Measurements from ENCODE around the gene SAP25.
"Not testable (repeated sequence)": the region's sequence is repeated elsewhere in the genome, so short reads cannot be mapped to it uniquely, and the experiment has no call there.

Gene SAP25

GRCh38 chr7:100532165-100533022, 41.3 kb downstream of the SAP25 start:
- no peak for TF ChIP-seq CTCF (IDR thresholded peaks at IDR 0.05; ENCODE audit: low read depth, low read length)
- Histone ChIP-seq H3K27me3 (ENCODE audit: insufficient read depth, low read depth, severe bottlenecking) (no peaks in the 10 kb centered on the region), H3K36me3 (no peaks in the 10 kb centered on the region), H3K4me3 (ENCODE audit: low read depth, low read length) (no peak overlapping the region), H3K9me3 (ENCODE audit: severe bottlenecking) (no peaks in the 10 kb centered on the region), H3K27ac (no peak overlapping the region)
- no peak for DNase-seq

GRCh38 chr7:100528108-100528866, 45.4 kb downstream of the SAP25 start:
- not testable (repeated sequence) for DNase-seq; H3K27me3 ChIP-seq (ENCODE audit: insufficient read depth, low read depth, severe bottlenecking); H3K27ac ChIP-seq; H3K36me3 ChIP-seq; H3K4me3 ChIP-seq (ENCODE audit: low read depth, low read length); H3K9me3 ChIP-seq (ENCODE audit: severe bottlenecking)

GRCh38 chr7:100523192-100523591, 50.5 kb downstream of the SAP25 start:
- H3K27ac ChIP-seq; H3K9me3 ChIP-seq (ENCODE audit: severe bottlenecking); H3K27me3 ChIP-seq (ENCODE audit: insufficient read depth, low read depth, severe bottlenecking); H3K4me3 ChIP-seq (ENCODE audit: low read depth, low read length); DNase-seq; H3K36me3 ChIP-seq: not testable (repeated sequence)
